ENCODE results near the gene GABRA6.
"Not testable (repeated sequence)": the region's sequence is repeated elsewhere in the genome, so short reads cannot be mapped to it uniquely, and the experiment has no call there.

GABRA6 gene
- total RNA-seq: 0 to 0.07 reads per million in 2 donors

DNA sequence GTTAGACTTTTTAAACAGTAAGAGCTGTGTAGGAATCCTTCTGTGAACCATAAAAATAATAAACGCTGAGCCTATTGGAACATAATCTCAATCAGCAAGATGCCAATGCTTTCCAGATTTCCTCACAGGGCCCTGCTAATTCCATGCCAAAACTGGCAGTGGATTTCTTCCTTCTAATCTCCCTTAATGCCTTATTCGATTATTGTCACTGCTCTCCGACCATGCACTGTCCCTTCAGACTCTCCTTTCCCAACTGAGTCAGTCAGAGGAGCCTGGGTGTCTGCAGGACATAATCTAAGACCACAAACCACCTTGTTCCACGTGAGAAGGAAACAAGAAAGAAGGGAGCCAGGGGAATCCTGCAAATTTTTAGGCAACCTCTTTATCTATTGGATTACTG, at the start of gene GABRA6:
TSS of gene GABRA6 (plus strand) at position 261 of the 400 bp plus-strand sequence. CDS start 269 bp downstream, outside the sequence.
- no peak for DNase-seq

DNA sequence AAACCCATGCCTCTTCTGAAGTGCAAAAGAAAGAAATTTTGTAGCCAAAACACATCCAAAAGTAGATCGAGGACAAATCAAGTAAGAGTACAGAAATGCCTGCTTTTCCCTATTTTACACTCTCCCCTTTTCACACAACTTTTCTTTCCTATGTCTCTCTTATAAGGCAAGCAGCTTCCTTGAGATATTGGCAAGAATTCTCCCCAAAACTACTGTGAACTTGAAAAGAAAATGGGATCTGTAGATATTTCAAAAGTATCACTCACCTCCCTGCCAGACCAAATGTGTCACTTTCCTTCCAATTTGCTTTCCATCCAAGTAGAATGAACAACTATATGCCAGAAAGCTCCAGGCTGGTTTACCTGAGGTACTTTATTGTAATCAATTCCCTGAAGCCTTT, 47.9 kb upstream of the GABRA6 start:
- DNase-seq: no peak

DNA sequence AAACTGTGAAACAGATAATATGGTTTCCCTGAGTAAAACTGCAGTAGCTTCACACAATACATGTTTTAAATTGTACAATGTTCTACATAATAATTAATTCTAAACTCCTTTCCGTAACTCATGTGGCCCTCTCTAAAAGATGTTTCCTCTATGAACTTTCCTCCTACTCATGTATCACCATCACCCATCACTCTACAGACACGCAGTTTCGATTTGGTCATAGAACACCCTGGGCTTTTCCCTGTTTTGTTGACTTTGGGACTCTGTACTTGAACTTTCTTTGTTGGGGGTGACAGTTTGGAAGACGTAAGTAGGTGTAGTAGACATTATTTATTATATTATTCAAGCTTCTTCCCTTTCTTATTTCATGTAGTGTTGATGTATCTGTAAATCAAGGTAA, 44.1 kb upstream of the GABRA6 start:
- DNase-seq: no peak

DNA sequence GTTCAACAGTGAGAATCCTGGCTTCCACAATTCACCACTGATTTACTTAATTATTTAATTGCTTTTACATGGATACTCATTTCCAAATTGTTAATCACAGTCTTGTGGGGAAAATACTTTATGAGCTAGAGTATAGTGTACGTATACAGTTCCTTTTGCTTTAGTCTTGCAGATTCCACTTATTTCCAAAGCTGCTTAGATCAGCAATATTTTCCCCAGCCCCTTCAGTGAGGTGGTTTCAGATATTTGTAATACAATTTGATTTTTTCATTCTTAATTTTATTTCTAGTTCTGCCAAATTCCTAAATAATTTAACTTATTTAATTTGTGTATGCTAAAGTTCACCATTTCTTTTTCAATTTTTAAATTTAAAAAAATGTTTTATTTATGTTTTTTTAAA, 40.3 kb upstream of the GABRA6 start:
- DNase-seq: no peak

DNA sequence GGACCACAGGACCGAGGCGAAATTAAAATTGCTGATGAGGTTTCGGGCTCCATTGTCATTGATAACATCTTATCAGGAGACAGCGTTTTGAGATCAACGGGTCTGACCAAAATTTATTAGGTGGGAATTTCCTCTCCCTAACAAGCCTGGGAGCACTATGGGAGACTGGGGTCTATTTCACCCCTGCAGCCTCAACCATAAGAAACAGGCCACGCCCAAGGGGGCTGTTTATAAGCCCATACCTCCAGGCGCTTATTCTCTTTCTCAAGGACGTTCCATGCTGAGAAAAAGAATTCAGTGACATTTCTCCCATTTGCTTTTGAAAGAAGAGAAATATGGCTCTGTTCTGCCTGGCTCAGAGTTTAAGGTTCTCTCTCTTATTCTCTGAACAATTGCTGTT, 33.6 kb upstream of the GABRA6 start:
- not testable (repeated sequence) for DNase-seq

DNA sequence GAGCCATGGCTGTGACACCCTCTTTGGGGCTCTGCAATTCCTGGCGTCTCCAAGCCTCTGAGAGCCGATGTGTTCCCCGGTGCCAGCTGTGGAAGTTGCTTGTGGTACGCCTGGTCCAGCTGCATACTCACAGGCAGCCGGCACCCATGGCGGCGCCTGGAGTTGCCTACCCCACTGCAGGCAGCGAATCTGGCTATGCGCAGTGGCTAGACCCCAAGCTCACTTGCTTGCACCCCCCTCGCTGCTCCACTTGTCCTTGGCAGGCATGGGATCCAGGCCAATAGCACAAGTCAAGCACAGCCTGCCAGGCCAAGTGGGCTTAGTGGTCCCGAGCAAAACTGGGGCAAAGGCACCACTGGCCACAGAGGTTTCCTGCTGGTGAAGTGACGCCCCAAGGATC, 24.7 kb upstream of the GABRA6 start:
- no peak for DNase-seq

DNA sequence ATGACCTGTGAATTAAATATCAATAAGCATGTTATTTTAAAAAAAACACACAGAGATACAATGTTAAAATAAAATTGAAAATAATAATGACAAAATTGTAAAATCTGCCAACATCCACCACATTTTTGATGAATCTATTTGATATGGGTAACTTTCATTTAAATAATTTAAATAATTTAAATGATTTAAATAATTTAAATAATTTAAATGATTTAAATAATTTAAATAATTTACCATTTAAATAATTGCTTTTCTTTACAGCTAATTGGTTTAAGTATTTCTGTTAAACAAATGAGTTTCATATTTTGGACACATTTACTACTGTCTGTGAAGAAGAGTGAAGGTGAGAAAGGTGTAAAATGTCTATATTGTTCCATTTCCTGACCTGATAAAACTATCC, 22.1 kb upstream of the GABRA6 start:
- DNase-seq: no peak

DNA sequence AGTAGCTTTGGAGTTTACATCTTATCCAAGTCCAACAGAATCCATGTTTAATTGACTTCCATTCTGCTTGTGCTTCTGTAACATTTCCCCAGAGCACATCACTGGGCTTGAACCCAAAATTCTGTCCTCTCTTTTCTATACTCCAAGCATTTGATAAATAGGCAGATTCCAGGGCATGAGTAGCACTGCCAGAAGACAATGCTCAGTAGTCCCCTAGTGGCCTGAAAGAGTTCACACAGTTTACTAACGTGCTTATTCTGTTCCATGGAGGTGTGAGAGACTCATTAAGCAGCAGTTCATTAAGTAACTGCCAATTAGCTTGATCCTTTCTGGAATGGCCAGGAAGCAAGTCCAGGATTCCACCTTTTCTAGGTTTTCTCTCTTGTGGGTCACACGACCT, 9.4 kb upstream of the GABRA6 start:
- DNase-seq: no peak

DNA sequence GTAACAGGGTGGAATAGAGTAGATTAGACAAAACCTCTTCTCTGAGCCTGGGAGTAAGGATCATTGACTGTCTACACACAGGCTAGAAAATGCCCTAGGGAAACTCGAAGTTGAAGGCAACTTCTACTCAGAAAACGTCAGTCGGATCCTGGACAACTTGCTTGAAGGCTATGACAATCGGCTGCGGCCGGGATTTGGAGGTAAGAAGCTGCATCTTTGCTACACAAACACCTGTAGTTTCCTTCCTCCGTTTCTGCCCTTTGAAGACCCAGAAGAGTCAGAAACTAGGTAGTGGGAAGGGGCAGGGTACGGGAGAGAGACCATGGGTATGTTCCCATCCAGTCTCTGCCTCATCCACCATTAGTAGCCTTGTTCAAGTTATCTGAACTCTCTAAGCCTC, 628 bp downstream of the GABRA6 start:
- no peak for DNase-seq

DNA sequence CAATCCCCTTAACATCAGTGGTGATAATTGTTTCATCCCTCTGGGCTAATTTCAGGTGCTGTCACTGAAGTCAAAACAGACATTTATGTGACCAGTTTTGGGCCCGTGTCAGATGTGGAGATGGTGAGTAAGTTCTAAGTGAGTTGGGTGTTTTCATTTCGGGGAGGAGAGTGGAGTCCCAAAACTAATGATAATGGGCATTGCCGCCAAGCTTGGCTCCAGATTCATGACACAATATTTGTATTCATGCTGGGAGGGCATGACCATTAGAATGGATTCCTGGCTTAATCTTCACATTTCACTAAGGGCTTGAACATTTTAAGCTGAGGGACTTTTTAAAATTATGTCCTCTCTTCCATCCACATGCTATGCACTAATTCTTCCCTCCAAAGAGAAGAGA, 1.4 kb downstream of the GABRA6 start:
- DNase-seq: no peak

DNA sequence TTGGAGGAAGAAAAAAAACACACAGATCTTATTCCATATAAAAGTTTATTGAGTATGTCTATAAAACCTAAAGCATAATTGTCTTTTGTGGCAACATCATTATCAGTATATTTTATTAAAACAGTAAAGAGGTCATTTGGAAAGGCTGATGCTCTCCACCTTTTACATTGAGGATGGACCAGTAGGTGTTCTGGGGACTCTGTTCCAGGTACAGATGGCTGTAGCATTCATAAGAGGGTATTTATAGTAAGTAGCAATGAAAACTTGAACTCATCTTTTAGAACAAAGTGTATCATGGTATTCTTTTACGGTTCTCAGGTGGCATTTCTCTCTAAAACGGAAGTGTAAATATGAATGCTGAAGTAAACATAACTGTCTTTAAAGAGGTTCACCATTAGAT, 1.8 kb downstream of the GABRA6 start:
- DNase-seq: no peak

DNA sequence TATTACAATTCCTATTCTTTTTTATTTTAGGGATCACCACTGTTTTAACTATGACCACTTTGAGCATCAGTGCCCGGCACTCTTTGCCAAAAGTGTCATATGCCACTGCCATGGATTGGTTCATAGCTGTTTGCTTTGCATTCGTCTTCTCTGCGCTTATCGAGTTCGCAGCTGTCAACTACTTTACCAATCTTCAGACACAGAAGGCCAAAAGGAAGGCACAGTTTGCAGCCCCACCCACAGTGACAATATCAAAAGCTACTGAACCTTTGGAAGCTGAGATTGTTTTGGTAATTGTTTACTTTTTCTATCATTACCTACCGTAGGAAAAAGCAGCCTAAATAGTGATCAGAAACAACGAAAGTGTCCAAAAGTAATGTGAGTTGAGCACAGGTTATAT, 6.4 kb downstream of the GABRA6 start:
- DNase-seq: no peak

DNA sequence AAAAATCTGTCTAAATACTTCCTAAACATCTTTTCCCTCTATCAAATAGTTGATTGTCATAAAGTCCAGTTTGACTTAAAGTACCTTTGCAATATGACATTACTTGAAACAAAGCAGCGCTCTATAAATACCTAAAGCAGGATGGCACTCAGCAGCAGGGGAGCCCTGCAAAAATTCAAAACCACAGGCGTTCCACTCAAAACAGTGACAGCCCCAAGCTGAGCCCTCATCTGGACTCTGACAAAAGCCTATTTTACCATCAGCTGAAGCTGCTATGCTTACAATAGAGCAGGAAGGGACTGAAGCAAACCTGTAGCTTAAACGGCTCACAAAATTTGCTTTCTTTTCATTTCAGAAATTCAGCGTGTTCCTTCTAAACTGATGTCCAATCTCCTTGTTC, 11.5 kb downstream of the GABRA6 start:
- DNase-seq: no peak

DNA sequence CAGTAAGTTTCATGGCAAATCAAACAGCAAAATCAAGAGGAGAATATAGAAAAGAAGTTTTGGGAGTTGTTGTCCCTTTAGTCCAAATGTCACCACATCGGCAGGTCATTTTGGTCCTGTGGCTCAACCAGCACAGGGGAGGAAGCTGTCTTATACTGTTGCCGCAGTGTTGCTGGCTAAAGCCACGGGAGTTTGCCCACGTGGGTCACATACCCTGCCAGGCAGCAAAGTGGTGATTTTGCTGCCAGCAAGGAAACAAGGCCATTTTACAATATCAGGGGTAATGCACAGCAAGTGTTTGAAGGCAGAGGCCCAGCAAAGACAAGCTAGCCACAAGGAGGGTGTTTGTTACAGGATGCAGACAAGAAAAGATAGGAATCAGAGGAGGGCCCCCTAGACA, 14.5 kb downstream of the GABRA6 start:
- DNase-seq: no peak

DNA sequence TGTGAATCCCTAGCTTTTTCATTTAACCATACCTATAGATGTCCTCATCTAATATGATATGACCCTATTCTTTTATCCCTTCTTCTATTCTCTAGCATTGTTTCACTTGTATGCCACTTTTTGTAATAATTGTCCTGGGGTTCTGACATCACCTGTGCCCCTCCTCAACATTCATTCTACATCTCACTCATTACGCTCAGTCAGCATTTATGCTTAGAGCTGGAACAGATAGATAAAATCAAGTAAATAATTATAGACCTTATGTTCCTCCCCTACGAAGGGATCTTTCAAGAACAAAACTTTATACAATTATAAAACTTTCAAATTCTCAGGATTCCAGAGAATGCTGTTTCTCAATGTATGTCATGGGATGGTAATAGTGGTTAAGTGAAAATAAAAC, 18.0 kb downstream of the GABRA6 start:
- DNase-seq: no peak

DNA sequence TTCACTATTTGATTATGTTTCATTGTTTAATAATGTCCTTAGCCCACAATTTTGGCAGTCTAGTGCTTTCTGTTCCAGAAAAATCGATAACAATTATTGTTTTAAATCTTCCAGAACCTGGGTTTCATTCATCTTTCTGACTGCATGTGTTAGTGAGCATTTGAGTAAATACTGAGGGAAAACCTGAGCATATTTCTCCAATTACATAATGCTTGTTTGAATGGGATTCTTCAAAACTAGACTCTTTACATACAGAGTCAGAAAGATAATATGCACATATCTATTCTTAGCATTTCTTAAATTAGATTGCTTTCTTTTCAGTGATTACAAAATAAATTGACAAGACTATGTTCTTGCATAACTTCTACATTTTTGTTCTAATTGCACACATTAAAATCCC, 21.9 kb downstream of the GABRA6 start:
- DNase-seq: no peak

DNA sequence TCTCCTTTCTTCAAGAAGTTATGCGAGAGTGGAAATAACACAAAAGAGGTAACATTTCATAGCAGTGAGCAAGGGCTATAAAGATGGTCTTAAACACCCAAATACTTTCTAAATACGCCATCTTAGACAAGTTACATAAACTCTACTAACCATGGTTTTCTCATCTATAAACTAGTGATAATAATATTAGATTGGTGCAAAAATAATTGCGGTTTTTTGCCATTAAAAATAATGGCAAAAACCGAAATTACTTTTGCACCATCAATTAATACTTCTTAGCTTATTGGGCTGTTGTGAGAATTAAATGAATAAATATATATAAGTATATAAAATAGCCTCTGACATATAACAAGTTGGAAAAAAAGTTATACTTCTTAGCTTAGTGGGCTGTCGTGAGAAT, 23.7 kb downstream of the GABRA6 start:
- no peak for DNase-seq

DNA sequence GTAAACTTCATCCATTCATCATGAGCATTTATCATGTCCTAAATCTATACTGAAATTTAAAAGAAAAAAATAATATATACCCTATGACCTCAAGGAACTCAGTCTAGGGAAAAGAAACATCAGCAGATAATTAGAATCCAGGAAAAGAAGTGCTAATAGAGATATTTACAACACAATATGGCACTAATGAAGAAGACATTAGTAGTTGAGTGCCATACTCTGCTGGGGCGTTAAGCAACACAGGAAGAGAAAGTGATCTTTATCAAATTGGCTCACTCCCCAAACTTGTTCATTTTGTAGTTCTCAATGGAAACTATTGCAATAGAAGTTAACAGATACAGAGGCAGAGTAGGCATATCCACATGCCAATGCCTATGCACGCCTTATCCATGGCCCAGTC, 27.5 kb downstream of the GABRA6 start:
- DNase-seq: no peak

DNA sequence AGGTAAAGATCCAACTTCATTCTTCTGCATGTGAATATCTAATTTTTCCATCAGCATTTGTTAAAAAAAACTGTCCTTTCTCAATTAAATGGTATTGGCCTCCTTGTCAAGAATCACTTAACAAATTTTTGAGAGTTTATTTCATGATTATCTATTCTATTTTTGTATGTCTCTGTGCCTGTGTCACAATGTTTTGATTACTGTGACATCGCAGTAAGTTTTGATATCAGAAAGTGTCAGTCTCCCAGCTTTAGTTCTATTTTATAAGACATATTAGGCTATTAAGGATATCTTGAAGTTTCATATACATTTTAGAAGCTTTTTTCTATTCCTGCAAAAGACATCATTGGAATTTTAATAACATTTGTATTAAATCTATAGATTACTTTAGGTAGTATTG, 33.6 kb downstream of the GABRA6 start:
- DNase-seq: no peak

DNA sequence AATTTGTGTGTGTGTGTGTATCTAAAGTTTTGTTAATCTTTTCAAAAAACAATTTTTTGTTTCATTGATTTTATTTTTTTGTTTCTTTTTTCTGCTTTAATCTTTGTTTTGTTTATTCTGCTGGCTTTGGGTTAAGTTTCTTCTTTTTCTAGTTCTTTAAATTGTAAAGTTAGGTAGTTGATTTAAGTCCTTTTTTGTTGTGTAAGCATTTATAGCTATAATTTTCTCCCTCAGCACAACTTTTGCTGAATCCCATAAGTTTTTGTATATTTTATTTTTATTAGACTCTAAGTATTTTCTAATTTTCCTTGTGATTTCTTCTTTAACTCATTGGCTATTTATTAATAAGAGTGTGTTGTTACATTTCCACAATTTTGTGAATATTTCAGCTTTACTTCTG, 34.9 kb downstream of the GABRA6 start:
- no peak for DNase-seq

DNA sequence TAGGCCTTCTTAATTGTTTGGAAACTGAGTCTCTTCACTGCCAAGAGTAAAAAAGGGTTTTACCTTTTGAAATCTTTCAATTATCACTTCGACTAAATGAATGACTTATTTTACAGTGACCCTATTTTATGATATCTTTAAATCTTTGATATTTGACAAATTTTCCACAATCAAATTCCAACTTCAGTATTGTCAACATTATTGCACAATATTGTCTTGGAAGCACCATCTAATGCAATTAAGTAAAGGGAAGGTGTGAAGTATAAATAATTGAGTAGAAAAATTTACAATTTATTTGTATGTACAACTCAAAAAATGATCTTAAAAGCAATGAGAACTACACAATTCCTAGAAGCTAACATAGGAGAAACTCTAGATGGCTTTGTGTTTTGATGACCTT, 49.2 kb downstream of the GABRA6 start:
- no peak for DNase-seq

DNA sequence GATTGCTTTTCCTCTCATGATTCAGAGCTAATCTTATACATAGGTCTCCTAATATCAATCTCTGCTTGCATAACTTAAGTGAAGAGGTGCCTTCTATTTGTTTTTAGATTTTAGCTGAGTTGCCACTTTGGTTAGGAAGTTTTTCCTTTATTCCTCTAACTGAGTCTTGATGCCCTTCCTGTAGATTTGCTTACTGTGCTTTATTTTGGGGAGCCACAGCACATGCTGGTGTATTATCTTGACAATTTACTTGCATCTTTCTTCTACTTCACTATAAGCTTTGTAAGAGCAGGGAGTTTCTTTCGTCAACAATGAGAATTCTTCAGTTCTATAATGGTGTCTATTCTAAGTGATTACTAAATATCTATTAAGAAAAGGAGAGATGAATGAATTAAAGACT, 54.9 kb downstream of the GABRA6 start:
- DNase-seq: no peak

DNA sequence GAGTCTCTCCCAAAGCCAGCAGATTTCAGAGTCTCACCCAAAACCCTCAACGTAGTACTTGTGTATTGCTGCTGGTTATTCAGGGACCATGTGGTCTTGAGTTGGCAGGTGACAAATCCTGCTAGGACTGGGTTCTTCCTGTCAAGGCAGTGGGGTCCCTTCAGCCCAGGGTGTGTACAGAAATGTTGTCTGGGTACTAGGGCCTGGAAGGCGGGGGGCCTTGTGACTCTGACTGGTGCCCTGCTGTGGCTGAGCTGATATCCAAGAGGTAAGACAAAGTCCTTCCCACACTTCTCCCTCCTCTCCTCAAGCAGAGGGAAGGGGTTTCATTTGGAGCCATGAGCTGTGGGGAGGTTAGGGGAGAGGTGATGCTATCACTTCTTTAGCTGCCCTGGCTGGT, 58.8 kb downstream of the GABRA6 start:
- DNase-seq: no peak

DNA sequence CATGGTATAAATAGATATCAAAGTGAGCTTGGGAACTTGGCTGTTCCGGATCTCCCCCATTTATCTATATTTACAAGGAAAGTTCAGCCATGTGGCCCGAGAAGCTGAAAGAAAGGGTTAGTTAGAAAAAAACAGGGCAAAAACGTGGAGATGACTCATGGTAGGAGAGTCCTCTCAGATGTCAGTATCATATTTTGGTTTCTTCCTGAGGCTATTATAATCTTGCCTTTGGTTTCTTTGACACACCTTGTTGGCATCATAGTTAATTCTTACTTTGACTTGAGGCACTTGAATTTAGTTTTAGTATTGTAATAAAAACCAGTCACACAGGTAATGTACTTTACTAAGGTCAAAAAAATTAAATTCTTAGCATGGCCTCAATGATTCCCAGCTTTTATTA, 59.9 kb downstream of the GABRA6 start:
- no peak for DNase-seq

DNA sequence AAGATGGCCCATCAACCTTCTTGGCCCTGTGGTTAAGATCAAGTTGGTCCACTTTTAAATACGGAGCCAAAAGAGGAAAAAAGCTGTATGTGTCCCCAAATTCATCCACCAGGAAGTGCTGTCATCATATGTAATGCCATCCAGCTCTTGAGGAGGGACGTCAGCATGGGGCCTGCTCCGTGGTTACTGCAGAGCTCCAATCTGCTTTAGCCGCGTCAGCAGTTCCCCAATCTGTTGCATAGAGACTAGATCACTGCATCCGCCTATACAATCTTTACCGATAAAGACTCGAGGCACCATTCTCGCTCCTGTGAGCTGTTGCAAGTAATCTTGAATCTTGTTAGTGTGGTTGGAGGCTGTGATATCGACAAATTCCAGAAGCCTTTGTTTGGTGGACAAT, 65.7 kb downstream of the GABRA6 start:
- DNase-seq: no peak

Data from T-helper 9 cell (primary cell).